HL-60 (cell line): ENCODE data around the gene ADAM22.

Experiments
- DNase-seq, 2 experiments: peaks; one replicate each; pipeline ENCODE4 v3.0.0-alpha.2; 2010 to 2020; ENCODE audit warnings: low read depth in 1 of 2, low spot score in 1 of 2
- H3K27ac ChIP-seq: fragments of 250-450 bp; sonication (Bioruptor Pico); replicated peaks from 2 replicates; pipeline ENCODE4 v1.5.1; 2020; ENCODE audit warnings: mild to moderate bottlenecking, moderate library complexity
- H3K27me3 ChIP-seq: fragments of 250-450 bp; sonication (Bioruptor Pico); 2 replicates; pipeline ENCODE4 v1.5.1; 2021; ENCODE audit warnings: mild to moderate bottlenecking, moderate library complexity; ENCODE audit not compliant: insufficient read depth, poor library complexity, severe bottlenecking
- H3K4me3 ChIP-seq: replicated peaks from 2 replicates; pipeline ENCODE4 v1.5.1; 2011; ENCODE audit warnings: mild to moderate bottlenecking, control low read depth, low read length; ENCODE audit not compliant: insufficient read depth
- CTCF ChIP-seq: IDR thresholded peaks from one replicate; pipeline ENCODE4 v1.5.1; 2011; ENCODE audit warnings: low read length, control low read depth, inconsistent platforms; ENCODE audit not compliant: insufficient read depth
- GABPA ChIP-seq: IDR thresholded peaks from 2 replicates; pipeline ENCODE4 v1.6.1; 2012; ENCODE audit warnings: low read depth
- POLR2AphosphoS5 ChIP-seq: IDR thresholded peaks from 2 replicates; pipeline ENCODE4 v1.6.1; 2012; ENCODE audit warnings: low read depth
- REST ChIP-seq: IDR thresholded peaks from 2 replicates; pipeline ENCODE4 v1.6.1; 2012; ENCODE audit warnings: low read depth; ENCODE audit not compliant: insufficient replicate concordance
- SPI1 ChIP-seq: IDR thresholded peaks from 2 replicates; pipeline ENCODE4 v1.6.1; 2012; ENCODE audit warnings: low read depth, mild to moderate bottlenecking, borderline replicate concordance

ADAM22 gene

GRCh38 chr7:88127637-88128290 is 193.7 kb downstream of the ADAM22 start:
- DNase-seq: no peak
- TF ChIP-seq SPI1: no peak
- no peak for TF ChIP-seq CTCF
- no peak for TF ChIP-seq GABPA
- TF ChIP-seq POLR2AphosphoS5: no peak
- no peak for TF ChIP-seq REST
- Histone ChIP-seq H3K27me3 (peaks cover 8% of the 10 kb centered on the region), H3K27ac (no peak overlapping the region), H3K4me3 (no peak overlapping the region)

- no peak for DNase-seq
- Histone ChIP-seq H3K4me3 (no peak overlapping the region), H3K27ac (no peak overlapping the region), H3K27me3 (peaks cover 4% of the 10 kb centered on the region)
- TF ChIP-seq SPI1: peak; percentile 89
- no peak for TF ChIP-seq GABPA
These were observed 198.7 kb downstream of the ADAM22 start for GRCh38 chr7:88132725-88133124.

- Histone ChIP-seq H3K4me3 (no peak overlapping the region), H3K27ac (no peak overlapping the region), H3K27me3 (peaks cover 2% of the 10 kb centered on the region)
- peak; percentile 6; the same call in 1 of the 2 replicates for TF ChIP-seq SPI1
- no peak for TF ChIP-seq GABPA
- DNase-seq: no peak
These were observed 206.9 kb downstream of the ADAM22 start for GRCh38 chr7:88140947-88141346.

GRCh38 chr7:88141479-88141878 is 207.4 kb downstream of the ADAM22 start:
- DNase-seq: no peak
- TF ChIP-seq REST (no peak), SPI1 (no peak), GABPA (no peak), CTCF (no peak), POLR2AphosphoS5 (no peak)
- peaks cover 2% of the 10 kb centered on the region for H3K27me3 ChIP-seq
- no peak overlapping the region for H3K4me3 ChIP-seq
- H3K27ac ChIP-seq: no peak overlapping the region

- DNase-seq: no peak
- no peak overlapping the region for H3K4me3 ChIP-seq
- TF ChIP-seq POLR2AphosphoS5: no peak
- no peak for TF ChIP-seq SPI1
- TF ChIP-seq CTCF: no peak
- no peak for TF ChIP-seq REST
- no peak for TF ChIP-seq GABPA
These were observed 207.9 kb downstream of the ADAM22 start for GRCh38 chr7:88141953-88142352.

More at GRCh38 chr7:88141953-88142352, 207.9 kb downstream of the ADAM22 start:
- Histone ChIP-seq H3K27ac (no peak overlapping the region), H3K27me3 (peaks cover 2% of the 10 kb centered on the region)
